ENCODE results near the gene PREX1. TPM values are rescaled to one million over a fixed set of nuclear protein-coding genes. Genes with fewer than 3 reads are reported as not detected.

The PREX1 gene
- total RNA-seq, 1 experiment from 2014 or later: 20.0 TPM

- intact Hi-C loops (cut with micrococcal nuclease; ENCODE audit: unreplicated experiment) (no loop called here), in situ Hi-C loops (cut with HindIII; ENCODE audit: low pct_unique_long_range_greater_than_20kb, low sequenced_read_pairs) (no loop called here)
- no peak for ATAC-seq
- BruUV-seq (replicated peaks): no TSS peak
- Histone ChIP-seq H3K9me3 (ENCODE audit: control insufficient read depth, insufficient read depth, low read depth, low read length) (no peaks in the 10 kb centered on the region), H3K4me1 (ENCODE audit: control insufficient read depth, insufficient read depth, low read length) (peaks cover 4% of the 10 kb centered on the region), H3K27ac (ENCODE audit: low read length) (no peak overlapping the region), H3K36me3 (ENCODE audit: control insufficient read depth, insufficient read depth, low read length) (no peaks in the 10 kb centered on the region), H3K4me3 (ENCODE audit: low read depth in 2 of 2, low read length in 2 of 2) (no peak overlapping the region), H3K27me3 (ENCODE audit: control insufficient read depth, insufficient read depth, low read length) (no peaks in the 10 kb centered on the region)
- CTCF ChIA-PET: interaction anchor here (0.7 kb wide), 1 partner anchor 81 kb away, joined by 3 read pairs; no protein-coding TSS in a partner anchor
- no peak for DNase-seq (ENCODE audit: low read depth, low spot score)
- POLR2A ChIA-PET: no interaction called here
- TF ChIP-seq REST (IDR thresholded peaks at IDR 0.05; ENCODE audit: insufficient read depth in 1 of 2, low read depth in 2 of 2, low read length in 1 of 2): no peak
- no peak for TF ChIP-seq POLR2AphosphoS5 (IDR thresholded peaks at IDR 0.05; ENCODE audit: low read depth, low read length)
- no peak for TF ChIP-seq CTCF (IDR thresholded peaks at IDR 0.05)
- no peak for TF ChIP-seq TCF7L2 (IDR thresholded peaks at IDR 0.05; ENCODE audit: low read depth, low read length)
- no peak for TF ChIP-seq SIN3A (IDR thresholded peaks at IDR 0.05; ENCODE audit: borderline replicate concordance, insufficient read depth, low read depth, low read length)
These were observed 10.3 kb downstream of the PREX1 start for GRCh38 chr20:48817367-48818030.

- intact Hi-C loops (cut with micrococcal nuclease; ENCODE audit: unreplicated experiment): no loop called here
- DNase-seq (ENCODE audit: low read depth, low spot score) (no peak), ATAC-seq (no peak)
- H3K9me3 ChIP-seq (ENCODE audit: control insufficient read depth, insufficient read depth, low read depth, low read length): no peaks in the 10 kb centered on the region
- POLR2A ChIA-PET: no interaction called here
- no peaks in the 10 kb centered on the region for H3K27me3 ChIP-seq (ENCODE audit: control insufficient read depth, insufficient read depth, low read length)
- no TSS peak for BruUV-seq (replicated peaks)
- H3K27ac ChIP-seq (ENCODE audit: low read length): no peak overlapping the region
- H3K4me1 ChIP-seq (ENCODE audit: control insufficient read depth, insufficient read depth, low read length): peaks cover 4% of the 10 kb centered on the region
- CTCF ChIA-PET: no interaction called here
- TF ChIP-seq CTCF (IDR thresholded peaks at IDR 0.05): no peak
- TF ChIP-seq SIN3A (IDR thresholded peaks at IDR 0.05; ENCODE audit: borderline replicate concordance, insufficient read depth, low read depth, low read length): no peak
- in situ Hi-C loops (cut with HindIII; ENCODE audit: low pct_unique_long_range_greater_than_20kb, low sequenced_read_pairs): no loop called here
- H3K36me3 ChIP-seq (ENCODE audit: control insufficient read depth, insufficient read depth, low read length): no peaks in the 10 kb centered on the region
- no peak overlapping the region for H3K4me3 ChIP-seq (ENCODE audit: low read depth in 2 of 2, low read length in 2 of 2)
These were observed 11.3 kb downstream of the PREX1 start for GRCh38 chr20:48816282-48817205.

Measured in Panc1 (cell line).